GM18505 (cell line): ENCODE data around the gene MAGI1.

Experiments
- ATAC-seq: cut with Tn5 transposase; IDR thresholded peaks from one replicate; pipeline ENCODE4 v1.9.1; 2021; ENCODE audit not compliant: unreplicated experiment
- POLR2A ChIP-seq: IDR thresholded peaks from 4 replicates; pipeline ENCODE4 v1.6.1; 2011; ENCODE audit warnings: borderline replicate concordance; ENCODE audit not compliant: insufficient read depth, insufficient read length; ENCODE audit errors: extremely low read depth

Gene MAGI1

DNA sequence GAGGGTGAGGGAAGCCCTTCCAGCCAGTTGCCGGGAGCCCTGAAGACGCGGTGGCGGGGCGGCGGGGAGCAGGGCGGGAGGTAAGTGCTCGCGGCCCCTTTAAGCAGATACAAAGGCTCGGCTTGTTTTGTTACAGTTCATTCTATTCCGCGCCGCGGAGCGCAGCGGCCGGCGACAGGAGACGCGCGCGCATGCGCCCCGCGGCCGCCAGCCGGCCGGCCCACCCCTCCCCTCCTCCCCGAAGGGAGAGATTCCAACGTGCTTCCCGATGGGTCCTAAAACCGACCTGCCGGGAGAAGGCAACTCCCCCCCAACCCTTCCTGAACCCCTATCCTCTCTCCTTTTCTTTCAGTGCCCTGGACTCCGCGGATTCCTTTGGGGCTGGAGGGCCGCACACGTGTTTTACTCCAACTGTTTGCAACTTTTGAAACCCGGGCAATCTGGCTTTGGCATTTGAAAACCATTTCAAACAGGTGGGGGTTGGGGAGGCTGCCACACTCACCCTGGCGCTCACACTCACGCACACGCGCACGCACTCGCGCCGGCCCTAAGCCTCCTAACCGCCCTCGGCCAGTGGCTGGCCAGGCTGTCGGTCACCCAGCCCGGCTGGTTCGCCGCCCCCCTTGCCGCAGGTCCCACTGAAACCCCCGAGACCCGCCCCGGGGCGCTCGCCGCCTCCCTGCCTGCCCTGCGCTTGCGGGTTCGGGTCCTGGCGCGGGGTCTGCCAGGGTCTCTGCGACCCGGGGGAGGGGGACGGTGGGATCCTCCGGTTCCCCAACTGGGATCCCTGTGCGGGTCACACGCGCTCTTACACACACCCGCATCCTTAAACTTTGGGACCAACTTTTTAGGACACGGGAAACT is at the start of gene MAGI1:
Gene MAGI1, minus strand, starts transcription at position 193 of the 864 bp plus-strand sequence. CDS start 610 bp downstream, outside the sequence.
- no peak for TF ChIP-seq POLR2A
- peak; percentile 76 for ATAC-seq

DNA sequence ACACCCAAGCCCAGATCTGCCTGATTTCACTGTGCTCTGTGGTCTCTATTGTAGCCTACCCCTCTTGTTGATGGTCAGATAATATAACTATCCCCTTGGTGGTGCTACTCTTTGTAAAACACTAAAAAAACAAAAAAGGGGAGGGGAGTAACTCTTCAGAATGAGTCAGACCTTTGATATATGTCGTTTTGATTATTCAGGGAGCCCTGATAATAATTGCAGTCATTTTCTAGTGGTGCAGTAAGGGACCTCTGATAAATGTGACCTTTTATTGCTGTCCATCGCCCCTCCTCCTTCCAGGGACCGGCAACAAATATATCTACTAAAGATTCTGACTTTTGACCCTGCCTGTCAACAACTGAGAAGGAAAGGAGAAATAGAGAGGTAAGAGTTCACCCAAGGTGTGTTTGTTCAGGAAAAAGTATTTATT is 45.1 kb upstream of the MAGI1 start:
- TF ChIP-seq POLR2A = no peak
- ATAC-seq = no peak

DNA sequence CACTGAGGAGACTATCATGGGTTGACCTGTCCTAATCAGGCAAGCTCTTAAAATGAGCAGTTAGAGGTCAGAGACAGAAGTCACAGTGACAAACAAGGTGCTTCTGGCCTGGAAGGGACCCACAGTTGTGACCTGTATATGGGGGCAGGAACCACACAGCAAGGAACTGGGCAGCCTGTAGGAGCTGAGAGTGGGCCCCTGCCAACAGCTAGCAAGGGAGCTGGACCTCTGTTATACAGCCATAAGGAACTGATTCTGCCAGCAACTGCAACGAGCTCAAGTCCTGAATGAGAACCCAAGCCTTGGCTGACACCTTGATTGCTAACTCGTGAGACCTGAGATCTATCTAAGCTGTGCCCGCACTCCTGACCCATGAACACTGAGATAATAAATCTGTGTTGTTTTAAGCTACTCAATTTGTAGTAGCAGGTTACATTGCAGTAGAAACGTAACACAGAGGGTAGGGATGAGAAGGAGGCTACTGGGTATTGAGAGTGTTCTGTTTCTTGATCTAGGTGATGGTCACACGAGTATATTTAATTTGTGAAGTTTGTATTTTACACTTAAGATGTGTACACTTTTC is 44.5 kb upstream of the MAGI1 start:
- TF ChIP-seq POLR2A = no peak
- ATAC-seq = no peak

DNA sequence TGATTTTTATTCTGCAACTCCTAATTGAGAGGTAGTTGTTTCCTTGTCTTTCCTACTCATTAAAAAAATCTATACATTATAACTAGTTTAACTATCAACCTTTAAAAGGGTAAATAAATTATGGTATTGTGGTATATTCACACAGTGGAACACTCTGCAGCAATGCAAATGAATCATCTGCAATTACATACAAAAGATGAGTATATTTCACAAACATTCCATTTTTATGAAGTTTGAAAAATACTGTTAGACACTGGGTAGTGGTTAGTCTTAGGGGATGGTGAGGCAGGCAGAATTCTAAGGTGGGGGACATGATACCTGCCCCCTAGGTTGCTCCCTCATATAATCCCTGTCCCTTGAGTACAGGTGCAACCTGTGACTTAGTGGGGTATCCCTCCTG is 44.0 kb upstream of the MAGI1 start:
- TF ChIP-seq POLR2A = no peak
- no peak for ATAC-seq

DNA sequence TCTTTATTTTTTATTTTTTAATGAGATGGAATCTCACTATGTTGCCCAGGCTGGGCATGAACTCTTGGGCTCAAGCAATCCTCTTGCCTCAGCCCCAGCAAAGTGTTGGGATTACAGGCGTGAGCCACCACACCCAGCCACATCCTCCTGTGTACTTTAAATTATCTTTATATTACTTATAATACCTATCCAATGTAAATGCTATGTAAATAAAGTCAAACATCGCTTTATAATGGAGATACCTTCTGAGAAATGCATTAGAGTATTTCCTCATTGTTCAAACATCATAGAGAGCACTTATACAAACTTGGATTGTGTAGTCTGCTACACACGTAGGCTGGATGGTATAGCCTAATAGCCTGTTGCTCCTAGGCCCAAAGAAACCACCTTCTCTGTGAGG is 41.4 kb upstream of the MAGI1 start:
- TF ChIP-seq POLR2A = no peak
- ATAC-seq = no peak

DNA sequence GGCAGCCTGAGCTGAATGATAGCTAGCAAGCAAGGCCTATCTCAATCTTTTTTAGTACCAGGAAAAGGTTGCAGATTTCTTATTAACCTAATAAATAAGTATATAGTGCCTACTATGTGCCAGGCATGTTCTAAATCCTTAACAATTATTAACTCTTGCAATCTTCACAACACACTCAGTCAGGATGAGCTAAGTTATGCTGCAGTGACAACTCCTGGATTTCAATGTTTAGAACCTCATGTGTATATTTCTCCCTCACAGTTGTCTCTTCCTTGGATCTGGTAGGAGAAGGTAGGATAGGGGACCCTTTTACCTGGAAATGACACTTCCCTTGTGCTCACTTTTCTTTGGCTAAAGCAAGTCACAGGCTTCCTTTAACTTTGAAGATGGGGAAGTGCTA is 39.3 kb upstream of the MAGI1 start:
- no peak for TF ChIP-seq POLR2A
- no peak for ATAC-seq

DNA sequence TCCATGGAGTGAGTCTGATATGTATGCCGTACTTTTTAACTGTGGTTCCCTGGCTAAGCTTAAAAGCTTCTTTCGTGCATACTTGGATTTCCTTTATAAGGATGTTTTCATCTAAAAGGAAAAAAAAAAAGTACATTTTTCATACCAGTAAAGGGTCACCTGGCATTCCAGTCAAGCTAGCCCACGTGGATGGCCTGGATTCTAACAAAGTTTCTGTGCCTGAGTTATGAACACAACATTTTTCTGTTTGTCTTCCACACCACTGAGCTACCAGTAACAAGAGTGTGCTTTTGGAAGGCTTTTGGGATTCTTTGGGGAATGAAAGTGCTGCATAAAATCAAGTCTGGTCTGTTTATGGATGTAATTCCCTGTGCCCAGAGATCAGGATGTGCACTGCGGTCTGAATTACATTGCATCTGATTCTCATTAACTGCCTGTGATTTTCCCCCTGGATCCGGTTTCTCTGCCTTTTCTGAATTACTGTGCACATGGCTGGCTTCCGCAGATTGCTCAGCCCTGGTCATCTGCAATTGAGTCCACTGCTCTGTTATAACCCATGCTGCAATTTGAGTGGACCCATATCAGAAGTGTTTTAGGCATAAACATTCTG is 38.2 kb upstream of the MAGI1 start:
- no peak for ATAC-seq
- no peak for TF ChIP-seq POLR2A

DNA sequence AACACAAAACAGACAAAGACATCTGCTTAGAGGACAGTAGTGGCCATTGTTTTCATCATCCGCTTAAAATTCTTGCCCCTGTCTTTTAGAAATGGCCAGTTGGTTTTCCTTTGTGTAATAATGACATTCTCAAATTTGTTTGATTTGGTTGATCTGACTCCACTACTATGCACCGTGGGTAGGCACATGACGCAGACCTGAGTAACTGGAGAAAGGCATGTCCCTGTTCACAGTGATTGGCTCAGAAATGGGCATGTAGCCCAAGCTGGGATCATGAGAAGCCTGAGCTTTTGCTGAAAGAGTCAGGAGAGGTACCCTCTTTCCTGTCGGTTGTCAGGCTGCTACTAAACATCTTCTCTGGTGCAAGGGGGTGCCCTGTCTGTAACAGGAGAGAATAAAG is 36.6 kb upstream of the MAGI1 start:
- TF ChIP-seq POLR2A = no peak
- no peak for ATAC-seq

DNA sequence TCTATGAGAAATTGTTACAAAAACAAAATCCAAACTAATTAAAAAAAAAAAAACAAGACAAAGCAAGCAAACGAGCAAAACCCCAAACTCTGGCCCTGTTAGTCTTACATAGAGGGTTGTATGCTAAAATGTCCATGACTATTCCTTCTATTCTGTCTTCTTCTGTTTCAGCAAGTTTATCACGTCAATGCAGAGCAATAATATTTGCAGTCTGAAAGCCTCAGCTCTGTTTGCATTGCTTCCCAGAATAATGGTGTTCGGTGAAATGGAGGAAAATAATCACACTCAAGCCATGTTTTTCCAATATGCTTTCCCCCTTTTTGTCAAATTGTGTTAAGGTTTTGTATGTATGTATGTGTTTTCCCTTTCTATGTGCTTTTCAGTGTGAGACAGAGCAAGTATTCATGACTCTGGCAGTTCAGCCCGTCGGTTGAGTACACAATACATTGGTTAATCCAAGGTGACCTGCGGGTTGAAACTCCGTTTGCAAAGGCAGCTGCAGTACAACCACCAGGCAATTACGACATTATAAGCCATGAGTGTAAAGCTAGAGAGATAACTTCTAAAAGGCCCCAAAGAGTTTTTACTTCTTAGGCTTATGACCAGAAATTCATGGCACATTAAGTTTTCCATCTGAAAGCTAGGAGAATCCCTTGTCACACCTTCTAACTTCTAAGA is 34.9 kb upstream of the MAGI1 start:
- no peak for ATAC-seq
- no peak for TF ChIP-seq POLR2A

DNA sequence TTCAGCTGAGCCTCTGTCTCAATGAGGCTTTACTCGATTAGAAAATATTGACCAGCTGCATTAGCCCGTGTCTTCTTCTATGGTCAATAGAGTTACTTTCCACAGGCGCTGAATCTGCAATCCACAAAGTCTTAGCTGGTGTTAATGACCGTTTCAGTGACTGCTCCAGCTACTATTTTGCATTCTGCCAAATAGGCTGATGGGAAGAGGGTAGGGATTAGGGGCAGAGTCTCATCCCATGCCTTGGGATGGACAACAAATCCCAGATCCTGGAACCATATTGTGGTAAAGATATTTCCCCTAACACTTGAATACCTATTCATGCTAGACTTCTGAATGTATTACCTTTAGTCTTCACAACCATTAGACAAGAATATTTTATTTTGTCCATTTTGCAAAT is 29.5 kb upstream of the MAGI1 start:
- no peak for TF ChIP-seq POLR2A
- no peak for ATAC-seq

DNA sequence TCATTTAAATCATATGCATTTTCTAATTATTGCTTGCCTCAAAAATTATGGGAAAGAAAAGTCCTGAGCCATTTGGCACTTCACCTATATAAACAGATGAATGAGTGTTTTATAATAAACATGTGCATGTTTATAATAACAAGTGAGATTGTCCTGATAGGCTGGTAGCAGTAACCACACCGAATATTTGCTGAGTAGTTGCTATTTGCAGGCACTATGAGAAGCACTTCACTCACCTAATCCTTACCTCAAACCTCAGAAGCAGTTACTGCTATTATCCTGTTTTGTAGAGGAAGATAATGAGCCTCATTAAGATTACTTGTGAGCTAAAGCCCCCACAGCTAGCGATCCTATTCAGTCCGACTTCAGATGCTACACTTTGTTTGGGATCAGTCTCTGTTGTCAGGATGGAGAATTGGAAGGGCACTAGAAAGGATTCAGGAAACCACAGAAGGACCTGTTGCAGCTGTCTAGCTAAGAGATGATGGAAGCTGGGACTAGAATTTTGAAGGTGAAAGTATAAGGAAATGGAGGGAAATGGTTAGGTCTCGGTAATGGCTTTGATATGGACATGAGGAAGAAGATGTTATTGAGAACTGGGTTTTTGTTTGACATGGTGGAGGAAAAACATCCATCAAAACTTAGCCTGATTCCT is 28.4 kb upstream of the MAGI1 start:
- TF ChIP-seq POLR2A = no peak
- ATAC-seq = no peak

DNA sequence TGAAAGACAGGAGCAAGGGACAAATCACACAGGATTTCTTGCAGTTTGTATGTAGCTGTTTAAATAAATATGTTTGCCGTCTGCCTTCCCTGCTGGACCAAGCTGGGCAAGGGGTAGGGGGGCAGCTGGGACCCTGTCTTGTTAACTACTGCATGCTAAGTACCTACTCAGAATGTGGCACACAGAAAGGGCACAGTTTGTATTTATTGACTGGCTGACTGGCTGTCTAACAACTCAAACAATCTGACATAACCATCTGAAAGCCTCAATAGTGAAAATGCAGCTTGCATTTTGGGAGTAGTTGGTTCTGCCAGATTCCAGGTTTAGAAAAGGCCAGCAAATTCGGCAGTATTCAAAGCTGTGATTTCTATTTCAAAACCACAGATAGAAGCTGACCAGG is 16.6 kb upstream of the MAGI1 start:
- ATAC-seq = no peak
- TF ChIP-seq POLR2A = no peak

DNA sequence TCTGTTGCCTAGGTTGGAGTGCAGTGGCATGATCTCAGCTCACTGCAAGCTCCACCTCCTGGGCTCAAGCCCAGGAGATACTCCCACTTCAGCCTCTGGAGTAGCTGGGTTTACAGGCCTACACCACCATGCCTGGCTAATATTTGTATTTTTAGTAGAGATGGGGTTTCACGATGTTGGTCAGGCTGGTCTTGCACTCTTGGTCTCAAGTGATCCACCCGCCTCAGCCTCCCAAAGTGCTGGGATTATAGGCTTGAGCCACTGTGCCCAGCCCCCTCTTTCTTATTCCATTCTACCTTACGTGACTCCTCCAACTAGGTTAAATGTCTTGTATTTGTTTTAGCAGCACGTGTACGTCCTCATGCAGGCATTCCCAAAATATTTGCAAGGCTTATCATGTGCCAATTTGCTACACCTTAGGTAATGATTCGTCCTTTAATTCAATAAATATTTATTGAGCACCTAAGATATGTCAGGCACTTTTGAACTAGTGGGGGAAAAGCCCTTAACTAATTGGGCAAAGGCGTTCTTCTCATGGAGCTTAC is 14.9 kb upstream of the MAGI1 start:
- TF ChIP-seq POLR2A = no peak
- ATAC-seq = no peak
